ENCODE results near the gene AOC3. TPM values are rescaled to one million over a fixed set of nuclear protein-coding genes. Genes with fewer than 3 reads are reported as not detected.

The AOC3 gene
- polyA plus RNA-seq, 1 donor from 2014 or later: 0.35 TPM

DNA sequence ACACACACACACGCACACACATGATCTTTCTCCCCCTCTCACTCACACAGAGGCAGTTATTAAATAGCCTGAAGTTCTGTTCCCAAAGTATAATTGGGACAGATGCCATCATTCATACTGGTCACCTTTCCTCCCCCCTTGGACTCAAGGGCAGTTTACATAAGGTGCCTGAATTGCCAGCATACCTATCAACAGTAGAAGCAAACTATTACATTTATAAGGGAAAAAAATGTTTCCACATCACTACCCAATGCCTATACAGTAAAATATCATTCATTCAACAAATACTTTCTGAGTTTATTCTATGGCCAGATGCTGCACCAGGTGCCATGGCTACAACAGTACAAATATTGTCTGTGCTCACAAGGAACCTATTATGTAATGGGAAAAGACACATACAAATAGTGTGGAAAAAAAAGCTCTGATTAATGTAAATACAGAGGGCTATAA lies 46.1 kb upstream of the AOC3 start:
- Histone ChIP-seq H4K20me1 (ENCODE audit: insufficient read depth) (no peaks in the 10 kb centered on the region), H3K27me3 (ENCODE audit: insufficient read depth, low read depth, low read length) (peaks cover 3% of the 10 kb centered on the region), H3K9me3 (ENCODE audit: low read length) (no peaks in the 10 kb centered on the region), H3K4me2 (ENCODE audit: low read length) (no peak overlapping the region), H3K36me3 (ENCODE audit: insufficient read depth, low read length) (no peaks in the 10 kb centered on the region), H3K9ac (ENCODE audit: low read length) (no peak overlapping the region), H2AFZ (ENCODE audit: low read depth, low read length) (no peak overlapping the region), H3K79me2 (replicated peaks; ENCODE audit: insufficient read depth, low read length) (no peaks in the 10 kb centered on the region), H3K4me3 (ENCODE audit: low read length) (no peak overlapping the region), H3K27ac (ENCODE audit: low read length) (no peak overlapping the region), H3F3A (ENCODE audit: insufficient read depth, low read length, poor library complexity, severe bottlenecking) (no peaks in the 10 kb centered on the region), H3K9me2 (ENCODE audit: insufficient read depth, low read length) (no peaks in the 10 kb centered on the region)
- TF ChIP-seq SMC3 (conservative IDR thresholded peaks at IDR 0.05; ENCODE audit: poor library complexity): no peak
- TF ChIP-seq RAD21 (conservative IDR thresholded peaks at IDR 0.05): no peak
- no peak for TF ChIP-seq MXI1 (conservative IDR thresholded peaks at IDR 0.05; ENCODE audit: poor library complexity, severe bottlenecking)
- TF ChIP-seq, protein P1, sequence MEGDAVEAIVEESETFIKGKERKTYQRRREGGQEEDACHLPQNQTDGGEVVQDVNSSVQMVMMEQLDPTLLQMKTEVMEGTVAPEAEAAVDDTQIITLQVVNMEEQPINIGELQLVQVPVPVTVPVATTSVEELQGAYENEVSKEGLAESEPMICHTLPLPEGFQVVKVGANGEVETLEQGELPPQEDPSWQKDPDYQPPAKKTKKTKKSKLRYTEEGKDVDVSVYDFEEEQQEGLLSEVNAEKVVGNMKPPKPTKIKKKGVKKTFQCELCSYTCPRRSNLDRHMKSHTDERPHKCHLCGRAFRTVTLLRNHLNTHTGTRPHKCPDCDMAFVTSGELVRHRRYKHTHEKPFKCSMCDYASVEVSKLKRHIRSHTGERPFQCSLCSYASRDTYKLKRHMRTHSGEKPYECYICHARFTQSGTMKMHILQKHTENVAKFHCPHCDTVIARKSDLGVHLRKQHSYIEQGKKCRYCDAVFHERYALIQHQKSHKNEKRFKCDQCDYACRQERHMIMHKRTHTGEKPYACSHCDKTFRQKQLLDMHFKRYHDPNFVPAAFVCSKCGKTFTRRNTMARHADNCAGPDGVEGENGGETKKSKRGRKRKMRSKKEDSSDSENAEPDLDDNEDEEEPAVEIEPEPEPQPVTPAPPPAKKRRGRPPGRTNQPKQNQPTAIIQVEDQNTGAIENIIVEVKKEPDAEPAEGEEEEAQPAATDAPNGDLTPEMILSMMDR (IDR thresholded peaks at IDR 0.05; ENCODE audit: poor library complexity, severe bottlenecking): no peak
- no peak for TF ChIP-seq POLR2AphosphoS5 (IDR thresholded peaks at IDR 0.05)
- TF ChIP-seq TAF1 (IDR thresholded peaks at IDR 0.05; ENCODE audit: low read depth): no peak
- TF ChIP-seq EZH2 (IDR thresholded peaks at IDR 0.05; ENCODE audit: borderline replicate concordance, insufficient read depth, low read length, poor library complexity, severe bottlenecking): no peak
- TF ChIP-seq EP300 (conservative IDR thresholded peaks at IDR 0.05; ENCODE audit: poor library complexity, severe bottlenecking): no peak
- TF ChIP-seq, protein P2, sequence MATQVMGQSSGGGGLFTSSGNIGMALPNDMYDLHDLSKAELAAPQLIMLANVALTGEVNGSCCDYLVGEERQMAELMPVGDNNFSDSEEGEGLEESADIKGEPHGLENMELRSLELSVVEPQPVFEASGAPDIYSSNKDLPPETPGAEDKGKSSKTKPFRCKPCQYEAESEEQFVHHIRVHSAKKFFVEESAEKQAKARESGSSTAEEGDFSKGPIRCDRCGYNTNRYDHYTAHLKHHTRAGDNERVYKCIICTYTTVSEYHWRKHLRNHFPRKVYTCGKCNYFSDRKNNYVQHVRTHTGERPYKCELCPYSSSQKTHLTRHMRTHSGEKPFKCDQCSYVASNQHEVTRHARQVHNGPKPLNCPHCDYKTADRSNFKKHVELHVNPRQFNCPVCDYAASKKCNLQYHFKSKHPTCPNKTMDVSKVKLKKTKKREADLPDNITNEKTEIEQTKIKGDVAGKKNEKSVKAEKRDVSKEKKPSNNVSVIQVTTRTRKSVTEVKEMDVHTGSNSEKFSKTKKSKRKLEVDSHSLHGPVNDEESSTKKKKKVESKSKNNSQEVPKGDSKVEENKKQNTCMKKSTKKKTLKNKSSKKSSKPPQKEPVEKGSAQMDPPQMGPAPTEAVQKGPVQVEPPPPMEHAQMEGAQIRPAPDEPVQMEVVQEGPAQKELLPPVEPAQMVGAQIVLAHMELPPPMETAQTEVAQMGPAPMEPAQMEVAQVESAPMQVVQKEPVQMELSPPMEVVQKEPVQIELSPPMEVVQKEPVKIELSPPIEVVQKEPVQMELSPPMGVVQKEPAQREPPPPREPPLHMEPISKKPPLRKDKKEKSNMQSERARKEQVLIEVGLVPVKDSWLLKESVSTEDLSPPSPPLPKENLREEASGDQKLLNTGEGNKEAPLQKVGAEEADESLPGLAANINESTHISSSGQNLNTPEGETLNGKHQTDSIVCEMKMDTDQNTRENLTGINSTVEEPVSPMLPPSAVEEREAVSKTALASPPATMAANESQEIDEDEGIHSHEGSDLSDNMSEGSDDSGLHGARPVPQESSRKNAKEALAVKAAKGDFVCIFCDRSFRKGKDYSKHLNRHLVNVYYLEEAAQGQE (IDR thresholded peaks at IDR 0.05; ENCODE audit: borderline replicate concordance): no peak

DNA sequence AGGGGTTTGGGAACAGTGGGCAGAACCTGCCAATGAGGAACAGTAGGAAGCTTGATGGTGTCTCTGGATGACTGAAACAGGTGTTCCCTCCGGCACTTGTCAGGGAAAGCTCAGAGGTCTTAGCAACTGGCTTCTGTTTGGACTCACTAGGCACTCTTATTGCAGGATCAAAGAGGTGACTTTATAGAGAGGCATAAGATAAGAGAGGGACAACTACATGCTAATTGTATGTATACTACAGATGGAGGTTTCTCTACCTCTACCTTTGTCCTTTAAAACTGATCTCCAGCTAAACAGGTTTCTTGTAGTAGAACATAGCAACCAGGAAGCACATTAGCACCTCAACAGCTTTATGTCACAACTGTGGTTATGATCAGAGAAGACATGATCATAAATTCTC lies 44.8 kb upstream of the AOC3 start:
- H3K9ac ChIP-seq (ENCODE audit: low read length): no peak overlapping the region
- H3K27ac ChIP-seq (ENCODE audit: low read length): no peak overlapping the region
- no peaks in the 10 kb centered on the region for H3K79me2 ChIP-seq (replicated peaks; ENCODE audit: insufficient read depth, low read length)
- no peaks in the 10 kb centered on the region for H3K9me2 ChIP-seq (ENCODE audit: insufficient read depth, low read length)
- H3K4me2 ChIP-seq (ENCODE audit: low read length): no peak overlapping the region
- peaks cover 3% of the 10 kb centered on the region for H3K27me3 ChIP-seq (ENCODE audit: insufficient read depth, low read depth, low read length)
- TF ChIP-seq EP300 (conservative IDR thresholded peaks at IDR 0.05; ENCODE audit: poor library complexity, severe bottlenecking) (no peak), SMC3 (conservative IDR thresholded peaks at IDR 0.05; ENCODE audit: poor library complexity) (no peak), RAD21 (conservative IDR thresholded peaks at IDR 0.05) (no peak)
- TF ChIP-seq, protein P2 (IDR thresholded peaks at IDR 0.05; ENCODE audit: borderline replicate concordance): no peak
- no peaks in the 10 kb centered on the region for H3F3A ChIP-seq (ENCODE audit: insufficient read depth, low read length, poor library complexity, severe bottlenecking)
- H3K4me3 ChIP-seq (ENCODE audit: low read length): no peak overlapping the region
- H2AFZ ChIP-seq (ENCODE audit: low read depth, low read length): no peak overlapping the region
- no peaks in the 10 kb centered on the region for H4K20me1 ChIP-seq (ENCODE audit: insufficient read depth)
- no peaks in the 10 kb centered on the region for H3K9me3 ChIP-seq (ENCODE audit: low read length)
- no peaks in the 10 kb centered on the region for H3K36me3 ChIP-seq (ENCODE audit: insufficient read depth, low read length)
